ENCODE measurements around the gene STYXL1.
"Not testable (repeated sequence)": the region's sequence is repeated elsewhere in the genome, so short reads cannot be mapped to it uniquely, and the experiment has no call there.

- TF ChIP-seq, protein P1, sequence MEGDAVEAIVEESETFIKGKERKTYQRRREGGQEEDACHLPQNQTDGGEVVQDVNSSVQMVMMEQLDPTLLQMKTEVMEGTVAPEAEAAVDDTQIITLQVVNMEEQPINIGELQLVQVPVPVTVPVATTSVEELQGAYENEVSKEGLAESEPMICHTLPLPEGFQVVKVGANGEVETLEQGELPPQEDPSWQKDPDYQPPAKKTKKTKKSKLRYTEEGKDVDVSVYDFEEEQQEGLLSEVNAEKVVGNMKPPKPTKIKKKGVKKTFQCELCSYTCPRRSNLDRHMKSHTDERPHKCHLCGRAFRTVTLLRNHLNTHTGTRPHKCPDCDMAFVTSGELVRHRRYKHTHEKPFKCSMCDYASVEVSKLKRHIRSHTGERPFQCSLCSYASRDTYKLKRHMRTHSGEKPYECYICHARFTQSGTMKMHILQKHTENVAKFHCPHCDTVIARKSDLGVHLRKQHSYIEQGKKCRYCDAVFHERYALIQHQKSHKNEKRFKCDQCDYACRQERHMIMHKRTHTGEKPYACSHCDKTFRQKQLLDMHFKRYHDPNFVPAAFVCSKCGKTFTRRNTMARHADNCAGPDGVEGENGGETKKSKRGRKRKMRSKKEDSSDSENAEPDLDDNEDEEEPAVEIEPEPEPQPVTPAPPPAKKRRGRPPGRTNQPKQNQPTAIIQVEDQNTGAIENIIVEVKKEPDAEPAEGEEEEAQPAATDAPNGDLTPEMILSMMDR (IDR thresholded peaks at IDR 0.05), result not testable (repeated sequence)
- TF ChIP-seq POLR2A, POLR2AphosphoS5 (IDR thresholded peaks at IDR 0.05): not testable (repeated sequence)
Measured at GRCh38 chr7:76094326-76094725, 46.5 kb upstream of the STYXL1 start.

Measured in prostate gland (tissue), 2 donors.